HTR-8/SVneo (cell line): ENCODE data around the gene SEPTIN1.

ENCODE experiments used
- DNase-seq: peaks from one replicate; pipeline ENCODE4 v3.0.0; 2011; ENCODE audit warnings: low spot score, mixed read lengths; ENCODE audit not compliant: insufficient read length
- FAIRE-seq: peaks from 2 replicates; lab custom pipeline; 2011; peaks lifted over from hg19 to GRCh38; lab: Jason Lieb, UNC

The SEPTIN1 gene

DNA sequence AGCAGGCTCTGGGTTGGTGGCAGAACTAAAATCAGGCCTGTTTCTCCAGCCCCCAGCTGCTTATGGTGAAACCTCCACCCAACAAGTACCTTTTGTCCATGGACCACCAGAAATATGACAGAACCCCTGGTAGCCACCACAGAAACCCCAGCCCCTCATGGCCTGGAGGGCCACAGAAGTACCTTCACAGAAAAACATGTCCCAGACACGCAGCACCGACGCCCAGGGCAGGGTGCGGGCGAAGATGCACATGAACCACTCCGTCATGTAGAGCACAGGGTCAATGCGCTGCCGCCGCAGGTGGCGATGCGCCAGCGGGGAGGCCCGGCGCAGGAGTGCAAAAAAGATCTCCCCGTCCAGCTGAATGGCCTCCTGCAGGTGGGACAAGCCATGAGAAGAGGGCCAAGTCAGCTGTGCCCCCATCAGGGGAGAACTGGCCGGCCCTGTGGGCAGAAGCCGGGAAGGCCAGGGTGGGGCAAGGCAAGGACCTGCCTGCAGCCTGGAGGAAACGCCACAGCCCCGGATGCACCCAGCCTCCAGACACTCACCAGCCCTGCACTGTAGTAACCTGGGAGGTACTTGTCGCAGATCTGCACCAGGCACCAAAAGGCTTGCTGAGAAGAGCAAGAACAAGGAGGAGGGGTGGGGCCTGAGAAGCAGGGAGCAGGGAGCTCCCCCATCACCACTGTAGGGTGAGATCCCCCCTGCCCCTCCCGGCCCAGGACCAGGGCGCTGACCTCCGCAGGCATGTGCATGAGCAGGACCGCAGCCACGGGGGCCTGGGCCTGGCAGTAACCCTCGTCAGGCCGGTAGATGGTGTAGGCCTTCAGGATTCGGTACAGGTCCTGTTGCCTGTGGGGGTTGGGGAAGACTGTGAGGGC, 23.1 kb downstream of the SEPTIN1 start:
- DNase-seq = no peak
- no peak for FAIRE-seq

DNA sequence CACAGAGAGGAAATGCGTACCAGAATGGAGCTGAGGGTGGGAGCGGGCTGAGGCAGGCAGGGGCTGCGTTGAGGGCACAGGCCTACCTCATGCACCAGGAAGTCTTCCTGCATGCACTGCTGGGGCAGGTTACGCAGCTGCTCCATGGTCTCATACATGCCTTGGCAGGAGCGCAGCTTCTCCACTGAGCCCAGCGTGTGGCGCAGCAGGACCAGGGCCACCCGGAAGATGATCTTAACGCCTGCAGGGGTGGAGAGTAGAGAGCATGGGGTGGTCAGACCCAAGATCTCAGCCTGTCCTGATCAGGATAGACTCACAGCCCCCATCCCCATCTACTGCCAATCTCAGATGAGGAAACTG, 23.8 kb downstream of the SEPTIN1 start:
- DNase-seq = no peak

DNA sequence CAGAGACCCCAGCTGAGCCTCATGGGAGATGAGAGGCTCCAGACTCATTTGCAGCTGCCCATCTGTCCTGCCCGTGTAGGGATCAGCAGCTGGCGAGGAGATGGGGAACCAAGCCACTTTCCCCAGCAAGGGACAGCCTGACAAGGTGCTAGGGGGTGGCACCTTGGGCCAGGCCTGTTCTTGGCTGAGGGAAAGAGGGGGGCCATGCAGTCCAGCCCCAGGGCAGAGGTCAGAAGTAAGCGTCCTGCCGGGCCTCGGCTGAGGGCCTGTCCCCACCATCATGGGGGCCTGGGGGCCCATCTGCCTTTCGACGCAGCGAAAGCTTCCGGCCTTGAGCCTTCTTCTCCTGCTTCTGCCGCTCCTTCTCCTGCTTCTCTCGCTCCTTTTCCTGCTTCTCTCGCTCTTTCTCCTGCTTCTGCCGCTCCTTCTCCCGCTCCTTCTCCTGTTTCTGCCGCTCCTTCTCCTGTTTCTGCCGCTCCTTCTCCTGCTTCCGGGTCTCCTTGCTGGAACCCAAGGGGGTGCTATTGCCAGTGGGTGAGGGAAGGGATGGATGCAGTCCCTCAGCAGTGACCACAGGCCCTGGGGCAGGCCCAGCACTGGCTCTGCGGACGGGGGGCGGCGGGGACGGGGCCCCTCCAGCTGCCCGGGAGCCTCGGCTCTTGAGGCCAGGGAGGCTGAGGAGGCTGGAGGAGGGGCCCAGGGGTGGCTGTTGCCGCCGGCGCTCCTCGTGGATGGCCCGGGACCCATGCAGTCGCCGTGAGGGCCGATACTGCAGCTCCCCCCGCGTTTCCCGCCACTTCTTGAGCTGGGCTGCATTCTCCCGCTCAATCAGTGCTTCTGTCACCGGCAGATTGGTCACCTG, 24.4 kb downstream of the SEPTIN1 start:
- DNase-seq (no peak), FAIRE-seq (no peak)

More for the DNA sequence above, 23.8 kb downstream of the SEPTIN1 start:
- no peak for FAIRE-seq

DNA sequence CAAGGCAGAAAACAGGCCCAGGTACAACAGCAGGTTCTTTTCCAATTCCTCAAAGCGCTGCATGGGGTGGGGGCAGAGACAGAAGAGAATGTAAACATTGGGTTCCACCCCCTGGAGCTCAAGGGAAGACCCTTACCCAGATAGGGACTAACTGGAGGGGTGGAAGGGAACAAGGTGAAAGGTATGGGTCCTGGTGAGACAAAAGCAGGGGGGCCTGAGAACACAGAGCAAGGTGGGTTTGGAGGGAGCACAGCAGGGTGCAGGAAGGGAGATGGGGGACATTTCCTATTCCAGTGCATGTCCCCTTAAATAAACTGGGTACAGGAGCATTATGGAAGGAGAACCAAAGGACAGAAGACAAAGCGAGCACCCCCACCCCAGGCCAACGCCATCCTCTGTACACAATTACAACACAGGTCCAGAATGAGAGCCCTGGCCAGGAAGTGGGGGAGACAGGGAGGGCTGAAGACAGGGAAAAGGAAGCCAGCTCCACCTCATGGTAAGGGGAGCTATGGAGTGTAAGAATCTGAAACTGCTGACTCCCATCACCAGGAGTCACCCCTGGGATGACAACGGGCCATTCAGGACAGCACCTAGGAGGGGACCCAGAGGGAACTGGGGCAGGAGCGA, 25.2 kb downstream of the SEPTIN1 start:
- DNase-seq (no peak), FAIRE-seq (no peak)

DNA sequence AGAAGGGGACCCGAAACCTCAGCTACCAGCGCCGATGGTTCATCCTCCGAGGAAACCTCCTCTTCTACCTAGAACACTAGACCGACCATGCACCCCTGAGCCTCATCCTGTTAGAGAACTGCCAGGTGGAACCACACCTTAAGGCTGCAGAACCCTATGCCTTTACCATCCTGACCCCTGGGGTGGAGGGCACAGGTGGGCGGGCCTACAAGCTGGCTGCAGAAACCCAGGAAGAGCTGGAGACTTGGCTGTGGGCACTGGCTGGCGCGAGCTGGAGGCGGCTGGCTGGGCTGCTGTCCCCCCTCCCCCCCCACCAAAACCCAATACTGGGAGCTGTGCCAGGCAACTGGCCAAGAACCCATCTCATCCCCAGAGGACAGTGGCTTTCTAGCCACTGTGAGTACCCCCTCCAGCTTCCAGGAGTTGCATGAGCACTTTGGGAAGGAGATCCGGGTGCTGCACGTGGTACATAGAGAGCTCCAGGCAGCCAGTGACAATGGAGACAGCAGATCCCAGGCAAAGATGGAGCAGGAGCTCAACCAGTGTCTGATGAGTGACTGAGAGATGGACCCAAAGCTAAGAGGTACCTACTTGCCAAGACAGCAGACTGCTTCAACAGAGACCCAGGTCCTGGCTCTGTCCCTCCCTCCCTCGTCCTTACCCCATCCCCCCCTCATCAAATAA, 25.8 kb downstream of the SEPTIN1 start:
- FAIRE-seq (no peak), DNase-seq (no peak)

DNA sequence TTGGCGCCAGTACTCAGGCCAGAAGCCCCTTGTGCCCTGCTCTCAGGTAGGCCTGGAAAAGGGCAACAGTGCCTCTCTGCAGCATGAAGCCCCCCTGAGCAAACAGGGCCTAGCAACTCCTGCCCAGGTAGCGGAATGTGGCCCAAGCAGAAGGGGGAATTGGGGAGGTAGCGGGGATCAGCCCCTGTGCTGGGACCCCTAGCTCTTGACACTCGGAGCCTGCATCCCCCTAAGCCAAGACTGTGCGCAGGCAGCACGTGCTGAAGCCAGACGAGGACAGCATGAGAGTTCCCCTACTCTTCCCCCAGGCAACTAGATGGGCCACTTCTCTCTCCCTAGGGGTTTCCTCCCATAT, 26.4 kb downstream of the SEPTIN1 start:
- DNase-seq (no peak), FAIRE-seq (no peak)

DNA sequence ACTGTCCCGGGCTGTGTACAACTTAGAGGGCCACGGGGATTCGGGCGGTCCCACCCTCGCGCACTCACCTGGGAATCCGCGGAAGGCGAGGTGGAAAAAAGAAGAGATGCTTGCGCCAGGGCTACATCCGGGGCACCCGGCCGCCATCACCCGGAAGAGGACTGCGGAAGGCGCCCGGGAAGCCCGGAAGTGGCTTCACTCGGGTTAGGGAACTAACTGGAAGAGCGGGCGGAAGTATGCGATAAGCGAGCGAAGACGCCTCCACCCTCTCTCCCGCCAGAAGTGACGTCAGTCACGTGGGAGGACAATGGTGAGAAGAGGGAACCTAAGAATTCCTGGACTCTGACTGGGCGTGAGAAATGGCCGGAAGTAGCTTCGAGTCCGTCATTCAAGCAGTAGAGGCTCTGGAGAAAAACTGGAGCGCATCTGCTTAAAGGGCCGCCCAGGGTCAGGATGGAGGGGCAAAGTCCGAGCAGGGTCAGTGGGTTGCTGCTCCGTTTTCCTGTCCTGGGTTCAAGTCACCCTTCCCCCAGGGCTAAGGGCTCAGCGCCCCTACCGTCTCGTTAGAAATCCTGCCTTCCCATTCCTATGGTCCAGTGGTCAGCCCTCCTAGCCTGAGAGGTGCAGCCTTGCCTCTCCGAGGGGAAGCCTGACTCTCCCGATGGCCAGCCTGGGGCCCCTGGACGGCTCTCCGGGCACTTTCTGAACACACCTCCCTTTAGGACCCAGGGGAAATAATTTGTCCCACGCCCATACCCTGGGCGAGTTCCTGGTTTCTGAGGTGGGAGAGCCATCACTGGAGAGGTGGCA, 27.0 kb downstream of the SEPTIN1 start, which contains the start of gene CD2BP2:
Gene CD2BP2 (minus strand): TSS at position 165 of the 810 bp plus-strand sequence. CDS start 627 bp downstream, outside the sequence.
- peak; percentile 86 for FAIRE-seq
- peak; percentile 97 for DNase-seq

DNA sequence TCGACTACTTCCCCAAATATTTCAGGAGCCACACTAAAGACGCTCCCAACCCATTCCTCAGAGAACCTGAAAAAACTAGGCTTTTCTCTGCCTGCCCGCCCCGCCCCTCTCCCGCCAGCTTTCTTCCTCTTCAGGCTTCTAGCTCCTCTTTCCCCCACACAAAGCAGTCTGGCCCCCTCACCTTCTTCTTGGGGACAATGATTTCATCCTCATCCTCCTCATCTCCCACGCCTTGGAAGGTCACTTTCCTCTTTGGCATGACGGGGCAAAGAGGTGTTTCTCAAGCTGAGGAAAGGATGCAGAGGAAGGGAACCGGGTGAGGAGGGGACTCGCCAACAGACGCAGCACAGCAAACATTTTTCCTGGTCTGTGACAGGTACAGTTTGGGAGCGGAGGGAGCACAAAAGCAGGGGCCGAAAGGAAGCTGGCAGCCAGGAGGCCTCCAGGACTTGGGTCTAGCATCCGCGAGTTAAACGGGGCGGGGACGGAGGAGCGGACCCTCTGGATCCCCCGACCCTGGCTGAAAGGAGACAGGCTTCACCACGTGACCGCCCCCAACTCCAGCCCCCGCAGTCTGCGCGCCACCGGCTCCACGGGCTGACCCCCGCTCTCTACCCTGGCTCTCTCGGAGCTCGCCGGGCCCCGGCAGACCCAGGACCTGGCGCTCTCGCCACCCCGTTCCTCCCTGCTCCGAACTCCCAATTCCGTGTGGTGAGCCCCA, 27.8 kb downstream of the SEPTIN1 start:
- DNase-seq (no peak), FAIRE-seq (no peak)

DNA sequence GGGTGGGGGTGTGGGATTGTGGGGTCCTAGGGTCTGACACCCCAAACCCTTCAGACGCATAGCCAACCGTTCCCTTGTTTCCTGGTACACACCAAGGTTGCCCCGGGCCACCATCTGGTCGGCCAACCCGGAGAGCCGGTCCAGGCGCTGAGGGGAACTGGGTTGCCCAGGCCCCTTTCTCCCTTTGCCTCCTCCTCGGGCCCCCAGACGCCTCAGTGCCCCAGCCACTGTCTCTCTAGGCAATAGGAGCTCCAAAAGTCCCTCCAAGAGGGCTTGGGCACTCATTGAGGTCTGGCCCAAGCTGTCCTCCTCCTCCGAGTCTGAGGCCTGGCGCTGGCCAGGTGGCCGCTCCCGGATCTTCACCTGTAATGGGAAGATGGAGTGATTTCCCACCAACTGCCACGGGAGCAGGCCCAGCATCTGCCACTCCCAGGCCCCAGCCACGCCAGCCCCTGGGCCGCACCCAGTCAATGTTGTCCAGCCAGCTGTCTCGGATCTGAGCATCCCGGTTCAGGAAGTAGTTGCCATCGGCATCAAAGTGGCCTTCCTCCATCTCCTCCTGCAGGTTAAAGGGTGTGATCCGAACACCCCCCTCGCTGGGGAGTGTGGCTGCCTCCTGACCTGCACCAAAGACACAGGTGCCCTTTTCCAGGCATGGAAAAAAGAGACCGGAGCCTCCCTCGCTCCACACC, 28.8 kb downstream of the SEPTIN1 start:
- FAIRE-seq (no peak), DNase-seq (no peak)

DNA sequence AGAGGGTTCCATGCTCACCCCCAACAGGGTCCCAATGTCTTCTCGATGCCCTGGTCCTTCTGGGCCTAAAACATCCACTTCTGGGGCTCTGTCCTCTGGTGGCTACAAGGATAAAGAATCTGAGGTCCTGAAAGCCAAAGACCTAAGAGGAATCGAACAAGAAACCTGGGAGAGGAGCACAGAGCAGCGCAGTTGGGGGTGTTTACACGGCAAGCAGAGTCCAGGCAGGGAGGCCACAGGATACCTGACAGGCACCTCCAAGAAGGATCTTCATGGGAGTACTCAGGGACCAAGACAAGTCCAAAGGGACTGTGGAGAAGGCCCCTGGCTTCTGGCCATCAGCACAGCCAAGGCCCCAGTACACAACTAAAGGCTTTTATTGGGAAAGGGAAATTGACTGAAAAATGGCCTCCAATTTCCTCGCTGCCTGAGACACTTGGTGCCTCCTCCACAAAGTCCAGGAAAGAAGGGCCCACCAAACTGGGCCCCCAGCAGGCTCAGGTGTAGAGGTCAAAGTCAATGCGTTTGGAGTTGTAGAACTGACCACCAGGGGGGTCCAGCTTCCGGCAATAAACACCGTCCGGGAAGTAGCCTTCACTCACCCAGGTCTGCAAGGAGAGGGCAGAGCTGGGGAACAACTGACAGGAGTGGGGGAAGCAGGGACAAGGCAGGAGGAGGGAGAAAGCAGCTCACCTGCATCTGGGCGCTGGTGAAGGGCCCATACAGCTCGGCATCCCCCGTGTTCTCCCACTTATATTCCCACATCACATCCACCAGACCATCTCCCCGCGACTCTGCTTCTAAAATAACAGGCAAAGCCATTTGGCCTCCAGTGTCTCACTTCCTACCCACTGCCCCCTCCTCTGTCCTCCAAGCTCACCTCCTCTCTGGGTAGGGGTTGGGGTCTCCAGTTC, 29.6 kb downstream of the SEPTIN1 start:
- FAIRE-seq (no peak), DNase-seq (no peak)

DNA sequence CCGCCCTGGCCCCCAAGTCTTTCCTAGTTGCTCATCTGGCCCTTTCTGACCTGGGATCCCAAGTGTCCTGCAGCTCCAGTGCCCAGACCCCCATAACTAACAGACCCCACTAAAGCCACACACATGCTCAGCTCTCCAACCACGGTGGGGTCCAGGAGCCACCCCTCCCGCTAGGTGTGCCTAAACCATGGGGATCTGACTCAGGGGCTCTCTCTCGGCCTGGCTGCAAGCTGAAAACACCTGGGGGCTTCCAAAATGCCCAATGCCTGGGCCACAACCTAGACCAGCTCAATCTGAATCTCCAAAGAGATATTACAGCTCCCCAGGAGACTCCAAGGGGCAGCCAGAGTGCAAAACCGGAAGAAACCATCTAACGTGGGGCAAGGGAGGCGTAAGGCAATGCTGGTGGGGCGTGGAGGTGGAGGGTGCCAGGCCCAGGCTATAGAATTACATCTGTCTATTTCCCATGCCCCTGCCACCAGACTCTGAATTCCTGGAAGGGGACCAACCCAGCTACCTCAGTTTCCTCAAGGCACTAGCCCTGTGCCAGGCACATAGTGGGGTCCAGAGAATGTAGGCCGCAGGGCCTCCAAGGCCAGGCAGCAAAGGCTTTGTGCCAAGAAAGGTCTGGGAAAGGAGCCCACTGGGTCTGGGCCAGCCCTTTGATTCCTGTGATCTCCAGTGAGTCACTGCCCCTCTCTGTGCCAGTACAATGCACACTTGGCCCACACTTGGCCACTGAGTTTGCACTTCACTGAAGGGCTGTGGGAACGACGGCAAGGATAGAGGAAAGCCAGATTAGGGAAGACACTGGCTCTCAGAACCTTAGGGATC, 30.6 kb downstream of the SEPTIN1 start:
- DNase-seq = no peak
- no peak for FAIRE-seq

DNA sequence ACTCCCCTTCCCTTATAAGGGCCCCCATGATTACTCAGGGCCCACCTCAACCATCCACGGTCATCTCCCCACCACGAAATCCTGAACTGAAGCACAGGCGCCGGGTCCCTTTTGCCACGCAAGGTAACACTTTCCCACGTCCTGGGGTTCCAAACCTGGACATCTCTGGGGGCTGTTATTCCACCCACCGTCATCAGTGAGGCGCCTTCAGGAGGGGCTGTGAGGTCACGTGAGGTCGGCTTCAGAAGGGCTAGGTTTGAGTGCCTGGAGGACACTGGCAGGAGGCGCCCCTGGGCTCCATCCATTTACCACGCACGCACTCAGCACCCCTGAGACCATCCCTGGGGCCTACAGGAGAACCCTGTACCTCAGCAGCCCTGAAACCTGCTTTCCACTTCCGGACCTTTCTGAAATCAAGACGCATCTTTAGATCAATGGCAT, 31.3 kb downstream of the SEPTIN1 start:
- DNase-seq (no peak), FAIRE-seq (no peak)

DNA sequence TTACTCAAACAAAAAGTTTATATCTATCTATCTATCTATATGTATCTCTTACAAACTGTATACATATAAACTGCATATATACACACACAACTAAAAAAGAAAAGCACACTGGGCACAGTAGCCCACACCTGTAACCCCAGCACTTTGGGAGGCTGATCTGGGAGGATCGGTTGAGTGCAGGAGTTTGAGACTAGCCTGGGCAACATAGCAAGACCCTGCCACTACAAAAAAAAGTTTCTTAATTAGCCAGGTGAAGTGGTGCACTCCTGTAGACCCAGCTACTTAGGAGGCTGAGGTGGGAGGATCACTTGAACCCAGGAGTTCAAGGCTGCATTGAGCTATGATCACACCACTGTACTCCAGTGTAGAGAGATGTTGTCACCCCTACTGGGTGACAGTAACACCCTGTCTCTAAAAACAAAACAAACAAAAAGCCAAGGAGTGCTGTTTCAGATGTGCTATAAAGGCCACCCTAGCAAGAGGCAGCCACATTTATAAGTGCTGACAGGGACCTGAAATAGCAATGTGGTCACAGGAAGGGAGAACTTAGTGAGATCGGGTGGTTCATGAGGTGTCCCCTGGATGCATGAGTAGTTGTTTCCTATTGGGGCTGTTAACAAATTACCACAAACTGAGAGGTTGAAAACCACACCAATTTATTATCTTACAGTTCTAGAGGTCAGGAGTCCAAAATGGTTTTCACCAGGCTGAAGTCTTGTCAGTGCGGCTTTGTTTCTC, 32.1 kb downstream of the SEPTIN1 start:
- FAIRE-seq = no peak
- DNase-seq = no peak

DNA sequence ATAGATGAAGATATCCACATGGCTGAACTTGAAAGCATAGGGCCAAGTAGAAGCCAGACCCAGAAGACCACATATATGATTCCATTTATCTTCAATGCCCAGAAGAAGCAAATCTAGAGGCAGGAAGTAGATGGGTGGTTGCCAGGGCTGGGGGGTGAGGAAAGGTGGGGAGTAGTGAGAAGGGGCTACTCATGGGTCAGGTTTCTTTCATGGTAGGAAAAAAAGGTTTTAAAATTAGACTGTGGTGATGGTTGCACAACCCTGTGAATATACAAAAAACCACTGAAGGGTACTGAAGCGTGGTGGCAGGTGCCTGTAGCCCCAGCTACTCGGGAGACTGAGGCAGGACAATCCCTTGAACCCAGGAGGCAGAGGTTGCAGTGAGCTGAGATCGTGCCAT, 32.7 kb downstream of the SEPTIN1 start:
- no peak for DNase-seq

DNA sequence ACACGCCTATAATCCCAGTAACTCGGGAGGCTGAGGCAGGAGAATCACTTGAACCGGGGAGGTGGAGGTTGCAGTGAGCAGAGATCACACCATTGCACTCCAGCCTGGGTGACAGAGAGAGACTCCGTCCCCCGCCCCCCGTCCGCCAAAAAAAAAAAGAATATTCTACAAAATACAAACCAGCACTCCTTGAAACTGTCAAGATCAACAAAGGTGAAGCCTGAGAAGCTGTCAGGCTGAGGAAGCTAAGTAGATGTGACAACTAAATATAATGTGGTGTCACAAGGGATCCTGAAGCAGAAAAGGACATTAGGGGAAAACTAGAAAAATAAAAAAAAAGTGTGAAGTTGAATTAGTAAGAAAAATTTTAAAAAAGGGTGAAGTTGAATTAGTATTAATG, 33.4 kb downstream of the SEPTIN1 start:
- no peak for DNase-seq
- no peak for FAIRE-seq

More for the DNA sequence above, 32.7 kb downstream of the SEPTIN1 start:
- no peak for FAIRE-seq

DNA sequence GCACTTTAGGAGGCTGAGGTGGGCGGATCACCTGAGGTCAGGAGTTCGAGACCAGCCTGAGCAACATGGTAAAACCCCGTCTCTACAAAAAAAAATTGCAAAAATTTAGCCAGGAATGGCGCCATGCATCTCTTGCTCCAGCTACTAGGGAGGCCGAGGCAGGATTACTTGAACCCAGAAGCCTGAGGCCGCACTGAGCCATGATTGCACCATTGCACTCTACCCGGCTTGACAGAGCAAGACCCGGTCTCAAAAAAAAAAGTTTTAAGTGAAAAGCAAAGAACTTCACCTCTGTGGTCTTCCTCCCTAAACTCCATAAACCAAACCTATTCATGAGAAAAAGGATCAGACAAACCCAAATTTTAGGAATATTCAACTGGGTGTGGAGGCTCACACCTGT, 34.2 kb downstream of the SEPTIN1 start:
- FAIRE-seq (no peak), DNase-seq (no peak)
